ENCODE data around the gene HOXB6.

Gene HOXB6

GRCh38 chr17:48644910-48645557 is 40.2 kb upstream of the HOXB6 start:
- TF ChIP-seq, protein P1, sequence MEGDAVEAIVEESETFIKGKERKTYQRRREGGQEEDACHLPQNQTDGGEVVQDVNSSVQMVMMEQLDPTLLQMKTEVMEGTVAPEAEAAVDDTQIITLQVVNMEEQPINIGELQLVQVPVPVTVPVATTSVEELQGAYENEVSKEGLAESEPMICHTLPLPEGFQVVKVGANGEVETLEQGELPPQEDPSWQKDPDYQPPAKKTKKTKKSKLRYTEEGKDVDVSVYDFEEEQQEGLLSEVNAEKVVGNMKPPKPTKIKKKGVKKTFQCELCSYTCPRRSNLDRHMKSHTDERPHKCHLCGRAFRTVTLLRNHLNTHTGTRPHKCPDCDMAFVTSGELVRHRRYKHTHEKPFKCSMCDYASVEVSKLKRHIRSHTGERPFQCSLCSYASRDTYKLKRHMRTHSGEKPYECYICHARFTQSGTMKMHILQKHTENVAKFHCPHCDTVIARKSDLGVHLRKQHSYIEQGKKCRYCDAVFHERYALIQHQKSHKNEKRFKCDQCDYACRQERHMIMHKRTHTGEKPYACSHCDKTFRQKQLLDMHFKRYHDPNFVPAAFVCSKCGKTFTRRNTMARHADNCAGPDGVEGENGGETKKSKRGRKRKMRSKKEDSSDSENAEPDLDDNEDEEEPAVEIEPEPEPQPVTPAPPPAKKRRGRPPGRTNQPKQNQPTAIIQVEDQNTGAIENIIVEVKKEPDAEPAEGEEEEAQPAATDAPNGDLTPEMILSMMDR (conservative IDR thresholded peaks at IDR 0.05), result no peak
- H3K27ac ChIP-seq, result no peak overlapping the region

DNA sequence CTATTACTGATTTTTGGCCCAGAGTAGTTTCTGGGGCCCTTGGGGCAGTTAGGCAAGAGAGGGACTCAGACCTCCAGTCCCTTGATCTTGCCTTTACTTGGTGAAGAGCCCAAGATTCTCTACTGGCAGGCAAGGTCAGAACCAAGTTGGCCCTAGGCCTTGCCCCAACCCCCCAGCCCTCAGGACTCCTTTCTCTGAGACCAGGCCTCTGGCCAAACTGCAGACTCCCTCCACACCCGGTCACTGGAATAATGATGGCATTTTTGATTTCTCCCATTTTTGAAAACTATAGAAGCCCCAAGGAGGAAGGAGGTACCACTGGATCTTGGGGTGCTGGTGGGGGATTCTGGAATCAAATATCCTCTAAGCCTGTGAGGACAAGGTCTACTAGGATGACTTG is 39.4 kb upstream of the HOXB6 start:
- no peak overlapping the region for H3K27ac ChIP-seq
- TF ChIP-seq, protein P1 (conservative IDR thresholded peaks at IDR 0.05), result no peak

GRCh38 chr17:48643697-48644012 is 38.9 kb upstream of the HOXB6 start:
- H3K27ac ChIP-seq, result no peak overlapping the region
- TF ChIP-seq, protein P1 (conservative IDR thresholded peaks at IDR 0.05), result no peak

DNA sequence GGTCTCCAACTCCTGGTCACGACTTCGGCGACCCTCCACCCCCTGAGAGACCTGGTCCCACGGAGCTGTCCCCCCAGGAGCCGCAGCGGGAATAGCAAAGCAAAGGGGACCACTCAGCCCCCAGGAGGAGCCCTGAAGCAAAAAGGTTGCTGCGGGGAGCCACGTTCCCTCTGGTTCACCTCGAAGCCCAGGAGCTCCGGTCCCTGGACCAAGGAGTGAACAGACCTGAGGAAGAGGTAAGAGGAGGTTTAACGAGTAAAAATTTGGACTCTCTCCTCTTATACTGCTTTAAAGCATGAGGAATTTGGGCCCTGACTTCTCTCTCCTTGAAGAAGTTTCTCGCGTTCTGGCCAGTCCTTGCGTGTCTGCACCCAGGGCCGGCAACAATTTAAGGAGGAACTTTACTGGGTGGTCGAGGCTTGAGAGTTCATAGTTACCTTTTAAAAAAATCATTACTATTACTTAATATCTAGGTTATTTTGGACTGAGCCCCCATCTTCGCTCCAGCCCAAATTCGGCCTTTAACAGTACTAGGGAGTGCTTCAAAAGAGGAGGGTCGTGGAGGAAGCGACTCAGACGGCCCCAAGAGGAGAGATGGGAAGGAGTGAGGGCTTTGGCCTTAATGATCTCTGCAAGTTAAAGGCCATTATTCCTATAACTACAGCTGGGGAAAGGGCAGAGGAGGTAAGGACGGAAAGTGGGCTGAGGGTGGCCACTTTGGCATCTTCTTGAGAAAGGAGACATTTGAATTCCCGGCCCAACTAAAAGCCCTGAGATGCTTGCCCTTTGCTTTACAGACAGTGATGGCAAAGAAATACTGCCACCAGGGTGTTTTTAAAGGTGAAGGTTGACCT is 38.3 kb upstream of the HOXB6 start:
- TF ChIP-seq, protein P1 (conservative IDR thresholded peaks at IDR 0.05), result no peak
- H3K27ac ChIP-seq, result no peak overlapping the region

DNA sequence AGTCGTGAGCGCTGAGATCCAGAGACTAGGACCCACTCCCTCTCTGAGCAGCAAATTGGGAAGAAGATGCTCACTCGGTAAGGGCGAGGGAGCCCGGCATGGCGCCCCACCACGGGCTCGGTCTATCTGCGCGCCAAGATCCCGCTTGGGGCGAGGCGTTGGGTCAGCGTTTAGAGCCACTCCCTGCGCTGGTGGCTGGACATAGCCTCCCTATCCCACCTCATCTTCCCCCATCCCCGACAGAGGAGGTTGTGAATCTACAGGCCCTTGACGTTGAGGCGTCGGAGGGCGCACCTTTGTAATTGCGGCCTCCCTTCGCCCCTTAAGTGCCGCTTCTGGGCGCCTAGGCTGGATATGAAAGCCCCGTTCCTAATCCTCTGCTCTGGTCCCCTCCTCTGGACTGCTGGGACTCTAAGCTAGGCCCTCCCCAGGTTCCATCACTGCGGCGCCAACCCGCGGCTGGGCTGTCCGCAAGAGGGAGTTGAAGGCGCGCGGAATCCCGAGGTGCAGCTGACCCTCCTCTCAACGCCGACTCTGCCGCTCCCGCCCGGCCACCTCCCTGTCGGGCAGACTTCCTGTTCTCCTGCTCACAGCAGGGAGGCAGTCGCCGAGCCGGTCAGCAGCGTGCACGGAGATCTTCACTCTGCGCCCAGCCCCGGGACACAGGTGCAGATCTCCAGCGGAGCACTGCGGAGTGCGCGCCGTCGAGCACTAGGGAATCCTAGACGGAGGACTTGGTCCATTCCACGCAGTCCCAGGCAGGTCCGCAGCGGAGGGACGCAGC is 37.5 kb upstream of the HOXB6 start:
- TF ChIP-seq, protein P1 (conservative IDR thresholded peaks at IDR 0.05), result no peak

GRCh38 chr17:48641541-48642058 is 36.8 kb upstream of the HOXB6 start:
- TF ChIP-seq, protein P1 (conservative IDR thresholded peaks at IDR 0.05), result no peak
- H3K27ac ChIP-seq, result no peak overlapping the region

More for the DNA sequence above, 37.5 kb upstream of the HOXB6 start:
- H3K27ac ChIP-seq, result no peak overlapping the region

DNA sequence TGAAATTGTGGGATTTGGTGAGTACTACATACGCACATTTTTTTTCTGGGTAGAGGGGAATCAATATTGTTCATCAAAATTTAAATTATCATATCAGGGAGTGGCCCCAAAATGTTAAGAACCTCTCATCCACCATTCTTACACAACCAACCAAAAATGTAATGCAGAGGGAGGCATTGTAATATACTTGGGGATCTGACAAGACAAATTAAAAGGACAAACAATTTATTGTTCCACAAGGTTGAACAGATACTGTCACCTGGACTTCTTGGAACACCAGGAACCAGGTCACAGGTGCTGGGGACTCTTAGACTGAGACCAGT is 36.0 kb upstream of the HOXB6 start:
- TF ChIP-seq, protein P1 (conservative IDR thresholded peaks at IDR 0.05), result no peak
- no peak overlapping the region for H3K27ac ChIP-seq
